SHP77 treated with DMSO at 0.1 percent for 48 hours (cell line): ENCODE data around the gene PRKAR1B.
"Not testable (repeated sequence)": the region's sequence is repeated elsewhere in the genome, so short reads cannot be mapped to it uniquely, and the experiment has no call there.

ENCODE experiments used
- DNase-seq: peaks from one replicate; lab custom pipeline; 2025; lab: John Stamatoyannopoulos, UW

The PRKAR1B gene

DNA sequence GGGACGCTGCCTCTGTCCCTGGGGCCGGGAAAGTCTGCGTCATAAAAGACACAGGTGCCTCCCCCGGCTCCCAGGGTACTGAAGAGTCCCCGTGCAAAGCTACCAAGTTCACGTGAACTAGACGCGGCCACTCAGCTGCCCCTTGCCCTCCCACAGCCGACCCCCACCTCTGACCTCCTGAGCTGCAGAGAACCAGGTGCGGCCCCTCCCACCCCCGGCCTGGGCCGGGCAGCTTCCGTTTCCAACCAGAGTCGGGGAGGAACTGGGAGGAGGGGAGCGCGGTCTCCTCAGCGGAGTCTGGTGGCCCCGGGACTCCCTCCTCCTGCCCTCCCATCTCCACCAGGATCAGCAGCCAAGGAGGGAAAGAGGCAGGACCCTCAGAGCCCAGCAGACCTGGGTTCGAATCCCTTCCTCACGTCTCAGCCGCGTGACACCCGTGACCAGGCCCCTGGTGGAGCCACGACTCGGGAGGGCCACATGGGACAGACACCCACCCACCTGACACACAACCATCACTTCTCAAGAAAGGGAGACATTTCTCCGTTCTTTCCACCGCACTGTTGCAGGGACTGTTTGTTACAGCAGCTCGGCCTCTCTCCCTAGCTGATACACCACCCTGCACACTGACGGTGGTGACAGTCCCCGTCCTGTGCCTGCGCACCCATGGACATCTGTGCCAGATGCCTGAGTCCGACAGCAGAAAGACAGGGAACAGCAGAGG is 170.1 kb downstream of the PRKAR1B start:
- no peak for DNase-seq

DNA sequence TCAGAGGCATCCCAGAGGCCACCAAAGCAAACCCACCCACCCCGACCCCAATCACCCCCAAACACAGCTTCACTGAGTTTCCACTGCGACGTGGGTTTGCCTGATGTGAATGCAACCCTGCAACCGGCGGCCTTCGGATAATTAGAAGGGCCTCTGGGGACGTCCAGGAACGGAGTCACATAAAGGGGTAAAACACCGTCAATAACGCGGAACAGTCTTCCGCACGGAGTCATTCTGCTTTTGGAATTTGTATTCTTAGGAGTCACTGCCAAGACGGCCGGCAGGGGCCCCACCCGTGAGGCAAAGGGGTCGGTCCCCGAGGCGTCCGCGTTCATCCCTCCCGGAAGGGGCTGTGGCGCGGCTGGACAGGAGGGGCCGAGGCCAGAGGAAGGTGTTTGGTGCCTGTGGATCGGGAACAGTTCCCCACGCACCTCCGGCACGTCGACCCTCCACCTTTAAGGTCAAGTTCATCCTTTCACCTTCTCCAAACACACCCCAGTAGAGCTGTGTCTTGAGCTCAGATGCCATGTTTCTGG is 170.7 kb downstream of the PRKAR1B start:
- DNase-seq = no peak

DNA sequence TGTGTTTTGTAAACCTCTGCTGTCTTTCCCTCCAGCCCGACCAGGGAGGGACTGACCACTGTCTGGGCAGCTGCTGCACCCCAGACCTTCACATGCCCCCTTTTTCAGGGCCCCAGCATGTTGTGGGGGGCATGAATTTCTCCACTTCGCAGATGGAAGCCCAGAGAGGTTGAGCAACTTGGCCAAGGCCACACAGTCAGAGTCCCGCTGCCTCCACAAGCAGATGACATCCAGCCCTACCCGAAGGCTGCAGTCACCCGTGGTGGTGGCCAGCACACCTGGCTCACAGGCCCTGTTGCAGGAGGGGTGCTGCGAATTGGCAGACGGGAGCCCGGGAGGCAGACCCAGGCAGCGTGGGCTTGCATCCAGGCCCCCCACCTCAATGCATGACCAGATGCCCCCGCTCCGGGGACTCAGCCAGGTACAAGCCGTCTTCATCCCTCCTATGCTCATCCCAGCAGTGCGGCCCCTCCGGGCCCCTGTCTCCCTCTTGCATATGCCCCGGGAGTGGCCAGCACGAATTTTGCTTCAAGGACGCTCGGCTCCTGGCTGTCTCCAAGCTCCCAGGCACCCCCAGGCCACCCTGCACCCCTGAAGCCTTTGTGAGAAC is 171.4 kb downstream of the PRKAR1B start:
- no peak for DNase-seq

DNA sequence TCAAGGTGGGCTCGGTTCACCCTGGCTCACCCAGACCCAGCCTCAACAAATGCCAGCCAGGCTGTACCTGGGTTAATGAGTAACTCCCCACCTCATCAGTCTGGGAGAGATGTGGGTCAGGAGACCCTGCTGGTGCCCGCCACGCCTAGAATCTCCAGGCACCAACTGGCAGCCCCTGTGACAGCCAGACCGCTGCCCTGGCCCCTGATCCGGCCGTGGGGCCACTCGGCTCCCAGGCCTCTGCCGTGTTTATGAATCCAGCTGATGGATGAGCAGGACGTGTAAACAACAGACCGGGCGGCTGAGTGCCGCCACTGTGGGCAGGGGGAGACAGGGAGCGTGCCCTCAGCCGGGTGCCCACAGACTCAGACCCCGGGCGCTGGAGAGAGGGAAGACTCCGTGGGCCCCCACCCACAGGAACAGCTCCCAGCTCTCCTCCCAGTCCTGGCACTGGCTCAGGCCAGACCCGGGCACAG is 173.4 kb downstream of the PRKAR1B start:
- DNase-seq = no peak

DNA sequence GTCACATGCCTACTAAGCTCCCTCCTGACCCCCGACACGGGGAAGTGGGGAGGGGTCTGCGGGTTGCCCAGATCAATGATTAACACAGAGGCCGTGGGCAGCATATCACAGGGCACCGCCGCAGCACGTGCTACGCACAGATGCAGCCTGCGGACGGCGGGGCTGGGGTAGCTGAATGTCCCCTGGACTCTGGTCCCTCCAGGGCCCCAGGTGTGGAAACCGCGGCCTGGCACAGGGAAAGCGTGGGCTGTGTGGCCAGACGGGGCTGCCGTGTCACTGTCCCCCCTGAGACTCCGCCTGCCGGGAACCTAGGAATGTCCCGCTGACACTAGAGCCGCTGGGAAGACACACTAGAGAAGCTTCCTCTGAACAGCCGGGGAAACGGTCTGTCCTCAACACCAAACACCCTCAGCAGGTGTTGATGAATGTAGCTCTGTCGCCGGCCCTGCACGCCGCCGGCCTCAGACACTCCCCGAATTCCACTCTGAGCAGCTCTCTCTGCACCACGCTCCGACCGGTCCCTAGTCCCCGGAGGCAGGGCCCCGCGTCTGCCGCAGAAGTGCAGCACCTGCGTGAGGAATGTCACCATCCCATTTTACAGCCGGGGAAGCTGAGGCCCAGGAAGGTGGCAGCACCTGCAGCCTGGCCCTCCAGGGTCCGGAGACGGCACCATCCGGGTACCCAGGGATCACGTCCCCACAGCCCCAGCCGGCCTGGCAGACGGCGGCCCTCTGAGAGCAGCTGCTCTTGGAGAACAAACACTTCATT is 174.0 kb downstream of the PRKAR1B start:
- no peak for DNase-seq

DNA sequence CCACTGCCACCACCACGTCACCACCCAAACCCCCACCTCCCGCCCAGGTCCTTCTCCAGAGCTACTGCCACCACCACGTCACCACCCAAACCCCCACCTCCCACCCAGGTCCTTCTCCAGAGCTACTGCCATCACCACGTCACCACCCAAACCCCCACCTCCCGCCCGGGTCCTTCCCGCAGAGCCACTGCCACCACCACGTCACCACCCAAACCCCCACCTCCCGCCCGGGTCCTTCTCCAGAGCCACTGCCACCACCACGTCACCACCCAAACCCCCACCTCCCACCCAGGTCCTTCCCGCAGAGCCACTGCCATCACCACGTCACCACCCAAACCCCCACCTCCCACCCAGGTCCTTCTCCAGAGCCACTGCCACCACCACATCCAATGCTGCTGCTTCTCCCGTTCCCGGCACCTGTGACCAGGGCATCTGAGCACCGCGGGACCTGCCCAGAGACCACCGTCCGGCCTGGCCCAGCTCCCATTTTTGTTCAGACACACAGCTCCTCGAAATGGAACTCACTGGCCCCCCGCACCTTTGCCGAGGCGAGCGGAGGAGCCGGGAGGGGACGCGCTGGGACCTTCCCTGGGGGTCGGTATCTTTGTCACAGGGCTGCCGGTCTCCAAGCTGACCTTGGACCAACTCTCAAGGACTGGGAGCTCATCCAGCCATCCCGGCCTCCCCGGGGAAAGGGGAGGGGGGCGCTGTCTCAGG is 174.8 kb downstream of the PRKAR1B start:
- not testable (repeated sequence) for DNase-seq

DNA sequence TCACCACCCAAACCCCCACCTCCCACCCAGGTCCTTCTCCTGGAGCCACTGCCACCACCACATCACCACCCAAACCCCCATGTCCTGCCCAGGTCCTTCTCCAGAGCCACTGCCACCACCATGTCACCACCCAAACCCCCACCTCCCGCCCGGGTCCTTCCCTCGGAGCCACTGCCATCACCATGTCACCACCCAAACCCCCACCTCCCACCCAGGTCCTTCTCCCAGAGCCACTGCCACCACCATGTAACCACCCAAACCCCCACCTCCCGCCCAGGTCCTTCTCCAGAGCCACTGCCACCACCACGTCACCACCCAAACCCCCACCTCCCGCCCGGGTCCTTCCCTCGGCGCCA is 175.5 kb downstream of the PRKAR1B start:
- not testable (repeated sequence) for DNase-seq

DNA sequence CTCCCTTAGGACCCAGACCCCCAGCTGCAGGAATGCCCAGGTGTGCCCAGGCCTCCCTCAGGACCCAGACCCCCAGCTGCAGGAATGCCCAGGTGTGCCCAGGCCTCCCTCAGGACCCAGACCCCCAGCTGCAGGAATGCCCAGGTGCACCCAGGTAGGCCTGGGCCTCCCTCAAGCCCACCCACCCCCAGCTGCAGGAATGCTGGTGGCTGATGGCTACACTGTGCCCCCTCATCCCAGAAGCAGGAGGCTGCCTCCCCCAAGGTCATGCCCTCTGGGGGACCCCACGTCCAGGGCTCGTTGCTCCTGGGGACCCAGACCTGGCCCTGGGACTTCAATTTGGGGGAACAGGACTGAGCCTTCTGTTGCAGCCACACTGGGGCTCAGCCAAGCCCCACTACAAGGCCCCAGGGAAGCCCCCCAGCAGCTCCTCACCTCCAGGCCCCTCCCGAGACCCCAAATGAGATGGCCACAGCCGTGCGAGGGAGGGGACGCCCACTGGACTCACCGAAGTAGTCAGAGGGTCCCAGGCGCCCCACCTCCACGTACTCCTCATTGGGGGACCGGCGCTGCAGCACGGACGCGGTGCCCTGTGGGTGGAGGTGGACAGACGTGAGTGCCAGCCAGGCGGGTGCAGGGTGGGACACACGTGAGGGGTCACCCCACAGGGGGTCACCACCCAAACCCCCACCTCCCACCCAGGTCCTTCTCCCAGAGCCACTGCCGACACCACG is 176.0 kb downstream of the PRKAR1B start:
- no peak for DNase-seq

DNA sequence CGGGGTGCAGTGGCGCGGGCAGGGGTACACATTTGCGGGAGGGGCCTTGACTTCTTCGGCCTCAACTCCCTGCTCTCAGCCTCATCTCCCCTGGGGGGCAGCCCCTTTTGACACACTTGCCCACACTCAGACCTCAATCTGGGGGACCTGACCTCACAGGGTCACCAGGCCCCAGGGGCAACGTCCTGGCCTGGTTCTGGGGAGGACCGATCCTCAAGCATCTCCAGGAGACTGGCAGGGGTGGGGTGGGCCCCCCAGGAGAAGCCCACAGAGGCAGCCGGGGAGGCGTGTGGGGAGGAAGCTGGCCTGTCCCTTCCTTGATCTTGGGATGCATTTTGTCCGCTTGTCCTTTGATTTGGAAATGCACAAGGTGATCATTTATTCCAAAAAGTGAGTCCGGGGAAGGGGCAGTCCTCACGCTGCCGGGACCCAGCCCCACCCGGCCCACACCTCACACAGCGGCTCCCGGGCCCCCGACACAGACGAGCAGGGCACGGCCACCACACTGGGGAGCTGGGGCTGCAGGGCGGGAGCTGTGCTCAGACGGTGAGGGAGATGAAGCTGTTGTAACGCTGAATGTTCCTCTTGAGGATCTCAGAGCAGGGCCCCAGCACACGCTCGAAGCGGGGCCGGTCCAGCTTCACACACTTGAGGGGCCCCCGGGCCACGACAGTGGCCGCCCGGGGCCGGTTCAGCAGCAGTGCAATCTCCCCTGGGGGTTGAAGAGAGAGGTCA is 177.0 kb downstream of the PRKAR1B start:
- DNase-seq = no peak

DNA sequence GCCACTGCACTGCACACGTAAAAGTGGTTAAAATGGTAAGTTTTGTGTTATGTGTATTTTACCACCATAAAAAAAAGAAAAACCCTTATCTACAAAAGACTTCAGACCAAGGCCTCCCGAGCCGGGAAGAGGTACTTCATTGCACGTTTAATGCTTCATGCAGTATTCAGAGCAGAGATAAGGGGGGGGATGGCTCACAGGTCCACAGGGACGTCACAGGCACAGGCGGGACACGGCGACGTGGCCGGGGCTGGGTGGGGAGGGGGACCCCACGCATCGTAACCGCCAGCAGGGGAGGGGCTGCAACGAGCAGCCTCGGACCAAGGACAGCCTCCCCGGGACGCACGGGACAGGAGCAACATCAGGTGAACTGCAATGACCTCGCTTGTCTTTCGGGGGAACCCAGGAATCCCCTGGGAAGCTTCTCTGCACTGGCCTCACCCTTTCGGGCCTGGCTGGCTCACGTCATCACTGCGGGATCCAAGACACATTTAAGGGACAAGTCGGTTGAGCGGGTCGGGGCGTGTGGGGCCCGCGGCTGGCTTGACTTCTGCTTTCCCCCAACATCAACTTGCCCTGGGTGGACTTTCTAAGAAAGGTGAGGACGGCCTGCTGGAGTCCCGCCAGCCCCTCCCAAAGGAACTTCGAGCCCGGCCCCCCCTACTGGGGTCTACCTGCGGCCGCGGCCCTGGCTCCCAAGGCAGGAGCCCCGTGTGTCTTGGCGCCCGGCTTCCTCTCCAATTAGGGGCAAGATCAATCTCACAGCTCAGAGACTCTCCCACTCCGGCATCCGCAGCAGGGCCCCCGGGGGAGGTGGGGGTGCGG is 177.8 kb downstream of the PRKAR1B start:
- no peak for DNase-seq

DNA sequence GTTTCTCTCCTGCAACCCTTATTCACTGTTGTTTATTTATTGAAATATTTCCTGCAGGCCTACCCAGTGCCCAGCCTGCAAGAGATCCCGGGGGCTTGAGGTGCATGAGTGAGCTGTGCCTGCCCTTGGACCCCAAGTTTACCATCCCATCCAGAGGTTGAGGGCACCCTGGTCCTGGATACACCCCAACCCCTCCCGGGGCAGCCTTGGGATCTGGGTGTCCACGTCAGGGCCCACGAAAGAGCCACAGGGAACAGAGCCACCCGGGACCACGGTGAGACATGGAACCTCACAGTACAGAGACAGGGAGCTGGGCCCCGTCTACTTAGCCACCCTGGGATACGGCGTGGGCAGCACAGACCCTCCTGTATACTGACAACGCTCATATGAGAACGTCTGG is 178.7 kb downstream of the PRKAR1B start:
- DNase-seq = no peak

DNA sequence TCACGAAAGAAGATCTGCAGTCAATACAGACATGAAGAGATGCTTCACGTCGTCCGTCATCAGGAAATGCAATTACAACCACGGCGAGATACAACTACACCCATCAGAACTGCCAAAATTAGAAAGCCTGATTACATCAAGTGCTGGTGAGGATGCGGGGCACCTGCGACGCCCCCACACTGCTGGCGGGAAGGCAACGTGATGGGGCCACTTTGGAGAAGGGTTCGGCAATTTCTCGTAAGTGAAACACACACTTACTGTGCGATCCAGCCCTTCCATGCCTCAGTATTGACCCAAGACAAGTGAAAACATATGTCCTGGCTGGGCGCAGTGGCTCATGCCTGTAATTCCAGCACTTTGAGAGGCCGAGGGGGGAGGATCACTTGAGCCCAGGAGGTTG is 181.6 kb downstream of the PRKAR1B start:
- no peak for DNase-seq

DNA sequence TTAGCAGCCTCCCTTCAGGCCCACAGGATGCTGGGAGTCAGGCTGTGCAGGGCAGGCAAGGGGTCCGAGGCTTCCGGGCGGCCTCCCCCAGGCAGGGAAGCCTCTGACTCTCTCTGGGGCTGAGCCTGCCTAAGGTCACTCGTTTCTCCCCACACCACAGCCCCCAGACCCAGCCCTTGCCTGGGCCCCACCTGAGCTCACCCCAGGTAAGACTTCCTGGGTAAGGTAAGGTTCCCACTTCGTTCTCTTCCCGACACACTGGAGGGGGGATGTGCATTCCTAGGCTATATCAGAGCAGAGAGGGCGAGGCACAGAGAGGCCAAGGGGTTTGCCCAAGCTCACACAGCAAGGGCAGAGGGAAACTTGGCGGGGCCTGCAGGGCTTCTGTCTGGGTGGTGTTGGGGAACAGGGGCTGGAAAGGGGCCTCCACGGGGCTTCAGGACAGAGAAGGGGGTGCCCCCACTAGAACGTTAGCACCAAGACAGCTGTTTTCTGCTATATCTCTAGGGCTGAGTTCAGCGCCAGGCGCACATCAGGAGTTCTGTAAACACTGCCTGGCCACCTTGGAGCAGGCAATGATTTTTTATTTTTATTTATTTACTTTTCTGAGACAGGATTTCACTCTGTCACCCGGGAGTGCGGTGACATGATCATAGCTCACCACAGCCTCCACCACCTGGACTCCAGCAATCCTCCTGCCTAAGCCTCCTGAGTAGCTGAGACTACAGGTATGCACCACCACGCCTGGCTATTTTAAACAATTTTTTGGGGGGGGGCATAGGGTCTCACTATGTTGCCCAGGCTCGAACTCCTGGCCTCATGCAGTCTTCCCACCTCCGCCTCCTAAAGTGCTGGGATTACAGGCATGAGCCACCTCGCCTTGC is 182.5 kb downstream of the PRKAR1B start:
- no peak for DNase-seq

DNA sequence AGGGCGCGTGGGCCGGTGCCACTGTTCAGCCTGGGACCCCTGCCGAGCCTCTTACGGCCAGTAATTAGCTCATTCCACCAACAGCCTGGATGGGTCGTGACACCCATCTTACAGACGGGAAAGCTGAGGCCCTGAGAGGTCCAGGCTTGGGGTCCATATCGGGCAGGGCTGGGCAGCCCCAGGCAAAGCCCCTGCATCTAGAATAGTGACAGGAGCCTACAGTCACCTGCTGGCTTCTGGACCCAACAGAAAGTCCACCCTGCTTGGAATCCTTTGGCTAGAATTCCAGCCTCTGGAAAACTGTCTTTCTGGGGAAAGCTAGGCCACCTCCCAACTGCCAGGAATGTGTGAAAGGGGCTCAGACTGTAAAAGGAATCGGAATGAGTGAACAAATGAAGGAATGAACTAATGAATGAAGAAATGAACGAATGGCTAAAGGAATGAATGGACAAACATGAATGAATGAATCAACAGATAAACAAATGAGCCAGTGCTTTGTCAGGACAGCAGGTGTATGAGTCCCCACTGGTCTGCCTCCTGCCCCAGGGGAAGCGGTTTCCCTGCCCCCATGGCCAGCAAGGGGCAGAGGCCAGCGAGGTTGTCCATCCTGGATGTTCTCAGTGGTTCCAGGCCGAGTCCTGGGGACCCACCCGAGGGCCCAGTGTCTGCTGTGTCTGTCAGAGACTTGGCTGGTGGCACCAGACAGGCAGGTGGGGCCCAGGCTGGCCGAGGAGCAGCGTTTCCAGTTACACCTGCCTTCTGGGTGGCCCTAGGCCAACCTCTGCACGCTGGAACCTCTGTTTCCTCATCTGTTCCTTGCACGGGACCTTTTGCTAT is 183.4 kb downstream of the PRKAR1B start:
- DNase-seq = peak; percentile 5

DNA sequence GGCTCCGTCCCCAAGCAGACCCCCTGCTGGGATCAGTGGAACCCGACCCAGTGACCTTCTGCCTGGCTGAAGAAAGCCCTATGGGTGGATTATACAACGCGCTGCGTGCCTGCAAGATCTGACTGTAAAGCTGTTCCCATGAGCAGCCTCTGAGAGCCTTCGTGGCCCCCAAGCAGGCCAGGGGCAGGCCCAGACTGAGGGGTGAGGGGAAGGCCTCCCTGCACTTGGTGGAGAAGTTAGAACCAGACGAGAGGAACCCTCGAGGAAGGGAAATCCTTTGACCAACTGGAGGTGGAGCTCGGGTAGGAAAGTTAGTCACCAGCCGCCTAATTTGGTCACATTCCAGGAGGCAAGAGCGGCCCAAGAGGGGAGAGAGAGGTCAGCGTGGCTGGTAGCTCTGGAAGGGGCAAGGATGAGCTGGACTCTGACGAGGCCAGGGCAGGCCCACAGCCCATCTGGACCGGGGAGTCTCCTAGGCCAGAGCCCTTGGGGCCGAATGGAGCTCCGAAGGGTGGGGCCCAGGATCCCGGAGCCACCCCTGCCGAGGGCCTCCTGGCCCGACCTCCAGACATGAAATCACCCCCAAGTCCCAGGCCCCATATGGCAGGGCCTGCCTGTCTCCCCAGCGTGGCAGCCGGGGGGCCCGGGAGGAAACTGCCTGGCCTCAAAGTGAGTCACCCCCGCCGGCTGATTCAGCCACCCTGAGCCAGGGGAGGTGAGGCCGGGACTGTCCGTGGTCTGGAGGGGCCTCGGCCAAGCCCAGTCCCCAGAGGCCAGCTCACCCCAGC is 184.2 kb downstream of the PRKAR1B start:
- no peak for DNase-seq

DNA sequence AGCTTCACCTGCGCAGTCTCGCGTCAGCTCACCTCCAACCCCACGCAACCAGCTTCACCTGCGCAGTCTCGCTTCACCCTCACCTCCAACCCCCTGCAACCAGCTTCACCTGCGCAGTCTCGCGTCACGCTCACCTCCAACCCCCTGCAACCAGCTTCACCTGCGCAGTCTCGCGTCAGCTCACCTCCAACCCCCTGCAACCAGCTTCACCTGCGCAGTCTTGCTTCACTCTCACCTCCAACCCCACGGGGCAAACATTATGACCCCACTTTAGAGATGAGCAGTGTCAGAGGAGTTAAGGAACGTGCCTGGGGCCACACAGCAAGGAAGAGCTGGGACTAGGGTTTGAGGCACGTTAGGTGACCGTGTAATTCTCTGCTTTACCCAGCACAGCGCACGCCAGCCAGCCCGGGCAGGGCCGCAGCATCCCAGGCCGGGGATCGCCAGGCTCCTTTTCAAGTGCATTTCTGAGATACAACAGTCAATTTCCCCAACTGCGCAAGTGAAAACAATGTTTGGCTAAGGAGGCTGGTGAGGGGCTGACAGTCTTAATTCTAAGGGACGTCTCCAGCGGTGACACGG is 184.9 kb downstream of the PRKAR1B start:
- DNase-seq = no peak

DNA sequence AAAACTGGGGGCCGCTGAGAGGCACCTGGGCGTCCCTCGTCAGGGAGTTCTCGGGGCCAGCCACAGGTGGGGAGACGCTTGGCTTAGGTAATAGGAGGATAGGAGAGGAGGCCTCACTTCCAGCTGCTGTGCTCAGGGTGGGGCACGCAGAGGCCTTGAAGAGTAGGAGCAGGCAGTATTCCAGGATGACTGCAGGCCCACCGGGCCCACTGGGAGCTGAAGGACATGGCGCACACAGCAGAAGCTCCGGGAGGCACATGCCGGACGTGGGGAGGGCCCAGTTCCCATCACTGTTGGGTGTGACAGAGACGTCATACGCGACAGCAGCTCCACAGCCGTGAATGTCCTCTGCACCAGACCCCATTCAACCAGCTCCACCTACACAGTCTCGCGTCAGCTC is 185.4 kb downstream of the PRKAR1B start:
- DNase-seq = no peak
